Measurements from ENCODE around the gene ABLIM2. TPM values are rescaled to one million over a fixed set of nuclear protein-coding genes. Genes with fewer than 3 reads are reported as not detected.

Gene ABLIM2
- total RNA-seq, 2 donors from 2014 or later: 6.0 to 20.8 TPM

DNA sequence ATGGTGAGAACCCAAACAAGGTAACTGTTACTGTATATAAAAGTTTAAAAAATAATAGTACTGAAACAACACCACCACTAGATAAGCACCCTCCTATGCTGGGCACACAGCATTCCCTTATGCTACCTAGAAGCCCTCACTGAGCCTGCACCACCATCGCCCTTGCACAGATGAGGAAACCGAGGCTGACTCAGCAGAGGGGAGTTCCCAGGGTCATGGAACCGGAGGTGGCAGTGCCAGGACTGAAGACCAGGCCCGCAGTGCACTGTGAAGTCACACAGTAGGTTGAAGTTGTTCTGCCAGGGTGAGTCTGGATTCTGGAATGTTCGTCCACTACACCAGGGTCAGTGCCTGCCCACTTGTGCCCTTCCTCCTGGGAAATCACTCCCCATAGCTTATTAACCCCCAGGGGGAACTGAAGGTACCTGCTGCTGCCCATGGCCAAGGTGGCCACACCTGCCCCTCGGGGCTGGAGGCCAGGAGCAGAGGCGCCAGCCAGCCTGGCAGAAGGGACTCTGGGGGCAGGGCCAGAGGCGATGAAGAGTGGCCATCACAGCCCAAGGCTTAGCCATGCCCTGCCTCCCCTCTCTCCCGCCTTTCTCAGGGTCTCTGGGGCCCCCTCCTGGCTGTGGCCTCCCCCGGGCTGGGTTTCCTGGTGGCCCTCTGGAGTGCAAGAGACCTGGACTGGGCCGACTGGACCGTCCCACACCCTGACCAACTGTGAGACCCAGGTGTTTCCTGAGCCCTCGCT lies 15.1 kb upstream of the ABLIM2 start:
- no peak for ATAC-seq
- Histone ChIP-seq H3K27ac (no peak overlapping the region), H3K36me3 (replicated peaks in 1 of 2; ENCODE audit: insufficient read depth in 1 of 2, low read depth in 2 of 2) (no peaks in the 10 kb centered on the region), H3K4me3 (no peak overlapping the region), H3K4me1 (no peaks in the 10 kb centered on the region), H3K27me3 (no peaks in the 10 kb centered on the region), H3K9me3 (no peaks in the 10 kb centered on the region)
- intact Hi-C loops (cut with DNase I): loop anchor here (10.0 kb wide), 1 partner anchor 231 kb away; no protein-coding TSS in a partner anchor
- 73 to 75% methylated on average over 4 to 13 of the region's 13 CpGs for whole genome bisulfite sequencing, 2 donors
- TF ChIP-seq, protein P1, sequence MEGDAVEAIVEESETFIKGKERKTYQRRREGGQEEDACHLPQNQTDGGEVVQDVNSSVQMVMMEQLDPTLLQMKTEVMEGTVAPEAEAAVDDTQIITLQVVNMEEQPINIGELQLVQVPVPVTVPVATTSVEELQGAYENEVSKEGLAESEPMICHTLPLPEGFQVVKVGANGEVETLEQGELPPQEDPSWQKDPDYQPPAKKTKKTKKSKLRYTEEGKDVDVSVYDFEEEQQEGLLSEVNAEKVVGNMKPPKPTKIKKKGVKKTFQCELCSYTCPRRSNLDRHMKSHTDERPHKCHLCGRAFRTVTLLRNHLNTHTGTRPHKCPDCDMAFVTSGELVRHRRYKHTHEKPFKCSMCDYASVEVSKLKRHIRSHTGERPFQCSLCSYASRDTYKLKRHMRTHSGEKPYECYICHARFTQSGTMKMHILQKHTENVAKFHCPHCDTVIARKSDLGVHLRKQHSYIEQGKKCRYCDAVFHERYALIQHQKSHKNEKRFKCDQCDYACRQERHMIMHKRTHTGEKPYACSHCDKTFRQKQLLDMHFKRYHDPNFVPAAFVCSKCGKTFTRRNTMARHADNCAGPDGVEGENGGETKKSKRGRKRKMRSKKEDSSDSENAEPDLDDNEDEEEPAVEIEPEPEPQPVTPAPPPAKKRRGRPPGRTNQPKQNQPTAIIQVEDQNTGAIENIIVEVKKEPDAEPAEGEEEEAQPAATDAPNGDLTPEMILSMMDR (IDR thresholded peaks at IDR 0.05): no peak
- no peak for TF ChIP-seq POLR2A (IDR thresholded peaks at IDR 0.05)
- no peak for DNase-seq

DNA sequence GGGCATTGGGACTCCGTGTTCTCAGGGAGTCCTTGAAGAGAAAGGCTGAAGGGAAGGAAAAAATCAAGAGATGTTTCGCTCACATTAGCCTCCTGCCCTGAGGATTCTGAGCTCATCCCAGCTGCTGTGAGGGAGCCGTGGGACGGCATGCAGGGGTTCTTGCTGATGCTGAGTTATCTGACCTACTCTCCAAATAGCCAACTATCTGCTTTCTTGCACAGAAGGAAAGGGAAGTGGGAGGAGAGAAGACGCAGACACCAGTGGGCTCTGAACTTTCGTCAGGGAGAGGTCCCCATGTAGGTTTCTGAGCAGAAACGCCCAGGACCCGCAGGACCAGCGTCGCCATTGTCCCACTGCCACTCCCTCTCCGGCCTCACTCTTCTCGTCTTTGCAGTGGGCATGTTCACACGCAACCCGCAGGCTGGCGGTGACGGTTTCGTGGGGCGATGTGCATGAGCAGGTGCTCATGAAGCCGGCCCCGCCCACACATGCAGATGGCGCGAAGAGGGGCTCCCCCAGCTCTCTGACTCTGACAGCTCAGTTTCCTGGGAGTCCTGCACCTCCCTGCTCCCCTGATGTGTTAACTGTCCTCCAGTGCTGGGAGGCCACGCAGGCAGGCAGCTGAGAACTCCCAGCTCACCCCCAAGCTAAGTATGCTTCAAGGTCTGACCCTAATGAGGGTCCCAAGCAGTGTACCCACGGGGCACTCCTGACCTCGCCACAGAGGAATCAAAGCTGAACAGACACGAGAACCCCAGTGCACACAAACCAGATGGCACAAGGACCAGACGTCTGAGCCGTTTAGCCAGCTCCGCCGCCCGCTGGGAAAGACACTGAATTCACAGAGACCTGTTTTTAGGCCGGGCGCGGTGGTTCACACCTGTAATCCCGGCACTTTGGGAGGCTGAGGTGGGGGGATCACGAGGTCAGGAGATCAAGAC lies 13.6 kb upstream of the ABLIM2 start:
- intact Hi-C loops (cut with DNase I): loop anchor here (10.0 kb wide), 1 partner anchor 233 kb away; no protein-coding TSS in a partner anchor
- Histone ChIP-seq H3K4me3 (no peak overlapping the region), H3K27me3 (no peaks in the 10 kb centered on the region), H3K9me3 (no peaks in the 10 kb centered on the region), H3K4me1 (no peaks in the 10 kb centered on the region), H3K27ac (no peak overlapping the region), H3K36me3 (replicated peaks in 1 of 2; ENCODE audit: insufficient read depth in 1 of 2, low read depth in 2 of 2) (no peaks in the 10 kb centered on the region)
- ATAC-seq: no peak
- no peak for DNase-seq
- 74 to 76% methylated on average over 19 to 36 of the region's 36 CpGs for whole genome bisulfite sequencing, 2 donors
- TF ChIP-seq POLR2A (IDR thresholded peaks at IDR 0.05): no peak
- TF ChIP-seq, protein P1 (IDR thresholded peaks at IDR 0.05): no peak

DNA sequence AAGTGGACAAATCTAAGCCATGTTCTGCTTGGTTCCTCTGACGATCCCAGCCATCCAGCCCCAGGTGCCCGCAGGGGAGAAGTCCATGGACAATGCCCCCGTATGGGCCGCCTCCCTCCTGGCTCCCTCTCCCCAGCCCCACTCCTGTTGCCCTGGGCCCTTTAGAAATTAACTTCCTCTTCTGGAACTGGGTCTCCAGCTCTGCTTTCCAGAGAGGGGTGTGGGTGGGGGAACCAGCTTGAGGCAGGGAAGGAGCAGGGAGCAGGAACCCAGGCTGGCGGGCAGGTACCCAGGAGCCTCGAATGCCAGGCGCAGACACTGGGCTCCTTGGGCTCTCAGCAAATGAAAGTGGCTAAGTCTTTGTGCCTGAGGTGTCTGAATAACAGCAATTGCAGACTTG lies 12.7 kb upstream of the ABLIM2 start:
- H3K4me3 ChIP-seq: no peak overlapping the region
- intact Hi-C loops (cut with DNase I): loop anchor here (10.0 kb wide), 1 partner anchor 234 kb away; no protein-coding TSS in a partner anchor
- TF ChIP-seq, protein P1 (IDR thresholded peaks at IDR 0.05): no peak
- TF ChIP-seq POLR2A (IDR thresholded peaks at IDR 0.05): no peak
- WGBS, 2 donors: 84 to 88% methylated on average over 7 of the region's 7 CpGs
- ATAC-seq (no peak), DNase-seq (no peak)
- no peaks in the 10 kb centered on the region for H3K4me1 ChIP-seq
- H3K9me3 ChIP-seq: no peaks in the 10 kb centered on the region
- H3K27ac ChIP-seq: no peak overlapping the region
- H3K36me3 ChIP-seq (replicated peaks in 1 of 2; ENCODE audit: insufficient read depth in 1 of 2, low read depth in 2 of 2): no peaks in the 10 kb centered on the region
- no peaks in the 10 kb centered on the region for H3K27me3 ChIP-seq

DNA sequence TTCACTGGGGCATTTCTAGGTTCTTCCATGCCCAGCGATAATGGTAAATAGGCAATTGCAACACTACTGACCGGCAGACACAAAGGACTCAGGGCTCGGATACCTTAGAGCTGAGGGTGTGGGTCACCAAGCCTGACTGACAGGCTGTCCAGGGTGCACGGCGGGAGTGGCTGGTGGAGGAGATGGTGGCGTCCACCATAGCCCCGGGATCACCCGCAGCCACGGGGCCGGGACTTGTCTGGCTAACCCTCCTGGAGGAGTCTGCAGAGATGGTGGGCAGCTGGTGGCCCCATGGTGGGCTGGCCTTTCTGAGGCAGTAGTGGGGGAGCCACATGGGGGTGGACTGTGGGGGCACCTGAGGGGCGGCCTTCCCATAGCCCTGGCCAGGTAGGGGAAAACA lies 11.7 kb upstream of the ABLIM2 start:
- Histone ChIP-seq H3K4me3 (no peak overlapping the region), H3K27me3 (no peaks in the 10 kb centered on the region), H3K4me1 (no peaks in the 10 kb centered on the region), H3K27ac (no peak overlapping the region), H3K9me3 (no peaks in the 10 kb centered on the region), H3K36me3 (replicated peaks in 1 of 2; ENCODE audit: insufficient read depth in 1 of 2, low read depth in 2 of 2) (no peaks in the 10 kb centered on the region)
- DNase-seq (no peak), ATAC-seq (no peak)
- intact Hi-C loops (cut with DNase I): loop anchor here (10.0 kb wide), 1 partner anchor 234 kb away; no protein-coding TSS in a partner anchor
- WGBS, 2 donors: 87 to 95% methylated on average over 11 of the region's 11 CpGs
- TF ChIP-seq, protein P1 (IDR thresholded peaks at IDR 0.05): no peak
- no peak for TF ChIP-seq POLR2A (IDR thresholded peaks at IDR 0.05)

Data from body of pancreas (tissue), 4 donors.